Suprapubic skin (tissue), 3 donors: ENCODE measurements around the gene CACNA1S.

Experiments used
- EP300 ChIP-seq: sonication (generic); formaldehyde crosslinking; IDR thresholded peaks from one replicate; pipeline ENCODE4 v1.6.1; 2017; ENCODE audit warnings: antibody characterized with exemption
- POLR2A ChIP-seq, 2 donors: fragments of 450-650 bp; IDR thresholded peaks; one replicate each; pipeline ENCODE4 v1.6.1; 2017; ENCODE audit warnings: antibody characterized with exemption in 2 of 2, mild to moderate bottlenecking in 2 of 2, moderate library complexity in 2 of 2
- TF ChIP-seq, protein P1 (sequence below), 2 donors: fragments of 200-600 bp in 1 of 2; fragments of 450-650 bp in 1 of 2; sonication (generic) in 1 of 2; IDR thresholded peaks; one replicate each; pipeline ENCODE4 v1.5.1; 2016 to 2019; ENCODE audit warnings: antibody characterized with exemption in 2 of 2, mild to moderate bottlenecking in 1 of 2, moderate library complexity in 1 of 2

DNA sequence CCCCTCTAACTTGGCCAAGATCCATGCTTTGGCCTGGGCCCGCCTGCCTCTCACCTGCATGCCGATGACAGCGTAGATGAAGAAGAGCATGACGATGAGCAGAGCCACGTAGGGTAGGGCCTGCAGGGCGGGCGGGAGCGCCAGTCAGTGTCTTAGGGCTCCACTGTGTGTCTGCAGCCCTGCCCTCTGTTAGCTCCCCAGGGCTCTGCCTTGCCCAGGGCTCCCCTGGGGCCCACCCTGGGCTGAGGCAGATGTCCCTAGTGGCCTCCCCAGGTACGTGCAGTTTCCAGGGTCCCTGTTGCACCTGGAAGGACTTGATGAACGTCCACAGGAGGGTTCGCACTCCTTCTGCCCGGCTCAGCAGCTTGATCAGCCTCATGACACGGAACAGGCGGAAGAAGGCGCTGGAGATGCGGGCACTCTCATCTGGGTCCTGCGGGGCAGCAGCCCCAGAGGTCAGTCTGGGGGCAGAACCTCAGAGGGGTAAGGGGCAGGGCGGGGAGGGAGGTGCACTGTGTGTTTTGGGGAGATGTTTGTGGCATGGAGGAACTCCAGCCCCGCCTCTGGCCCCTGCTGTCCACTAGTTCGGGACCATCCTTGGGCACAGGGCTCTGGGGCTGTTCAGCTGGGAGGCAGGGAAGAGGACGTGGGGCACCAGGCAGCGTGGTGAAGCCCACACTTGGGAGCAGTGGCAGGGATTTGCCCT, 58.9 kb downstream of the CACNA1S start:
- TF ChIP-seq POLR2A (IDR thresholded peaks at IDR 0.05) (no peak), EP300 (no peak)
- TF ChIP-seq, protein P1, sequence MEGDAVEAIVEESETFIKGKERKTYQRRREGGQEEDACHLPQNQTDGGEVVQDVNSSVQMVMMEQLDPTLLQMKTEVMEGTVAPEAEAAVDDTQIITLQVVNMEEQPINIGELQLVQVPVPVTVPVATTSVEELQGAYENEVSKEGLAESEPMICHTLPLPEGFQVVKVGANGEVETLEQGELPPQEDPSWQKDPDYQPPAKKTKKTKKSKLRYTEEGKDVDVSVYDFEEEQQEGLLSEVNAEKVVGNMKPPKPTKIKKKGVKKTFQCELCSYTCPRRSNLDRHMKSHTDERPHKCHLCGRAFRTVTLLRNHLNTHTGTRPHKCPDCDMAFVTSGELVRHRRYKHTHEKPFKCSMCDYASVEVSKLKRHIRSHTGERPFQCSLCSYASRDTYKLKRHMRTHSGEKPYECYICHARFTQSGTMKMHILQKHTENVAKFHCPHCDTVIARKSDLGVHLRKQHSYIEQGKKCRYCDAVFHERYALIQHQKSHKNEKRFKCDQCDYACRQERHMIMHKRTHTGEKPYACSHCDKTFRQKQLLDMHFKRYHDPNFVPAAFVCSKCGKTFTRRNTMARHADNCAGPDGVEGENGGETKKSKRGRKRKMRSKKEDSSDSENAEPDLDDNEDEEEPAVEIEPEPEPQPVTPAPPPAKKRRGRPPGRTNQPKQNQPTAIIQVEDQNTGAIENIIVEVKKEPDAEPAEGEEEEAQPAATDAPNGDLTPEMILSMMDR (IDR thresholded peaks at IDR 0.05), result no peak
